Inflammatory macrophage treated with lipopolysaccharide for 4 hours (primary cell): Measurements from ENCODE around the gene MTCH1.
A peak's percentile ranks its signal among the peaks of the same experiment; 100 is the strongest.

Experiments used
- DNase-seq: peaks from one replicate; pipeline ENCODE4 v3.0.0-alpha.2; 2020

MTCH1 gene, protein sequence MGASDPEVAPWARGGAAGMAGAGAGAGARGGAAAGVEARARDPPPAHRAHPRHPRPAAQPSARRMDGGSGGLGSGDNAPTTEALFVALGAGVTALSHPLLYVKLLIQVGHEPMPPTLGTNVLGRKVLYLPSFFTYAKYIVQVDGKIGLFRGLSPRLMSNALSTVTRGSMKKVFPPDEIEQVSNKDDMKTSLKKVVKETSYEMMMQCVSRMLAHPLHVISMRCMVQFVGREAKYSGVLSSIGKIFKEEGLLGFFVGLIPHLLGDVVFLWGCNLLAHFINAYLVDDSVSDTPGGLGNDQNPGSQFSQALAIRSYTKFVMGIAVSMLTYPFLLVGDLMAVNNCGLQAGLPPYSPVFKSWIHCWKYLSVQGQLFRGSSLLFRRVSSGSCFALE

DNA sequence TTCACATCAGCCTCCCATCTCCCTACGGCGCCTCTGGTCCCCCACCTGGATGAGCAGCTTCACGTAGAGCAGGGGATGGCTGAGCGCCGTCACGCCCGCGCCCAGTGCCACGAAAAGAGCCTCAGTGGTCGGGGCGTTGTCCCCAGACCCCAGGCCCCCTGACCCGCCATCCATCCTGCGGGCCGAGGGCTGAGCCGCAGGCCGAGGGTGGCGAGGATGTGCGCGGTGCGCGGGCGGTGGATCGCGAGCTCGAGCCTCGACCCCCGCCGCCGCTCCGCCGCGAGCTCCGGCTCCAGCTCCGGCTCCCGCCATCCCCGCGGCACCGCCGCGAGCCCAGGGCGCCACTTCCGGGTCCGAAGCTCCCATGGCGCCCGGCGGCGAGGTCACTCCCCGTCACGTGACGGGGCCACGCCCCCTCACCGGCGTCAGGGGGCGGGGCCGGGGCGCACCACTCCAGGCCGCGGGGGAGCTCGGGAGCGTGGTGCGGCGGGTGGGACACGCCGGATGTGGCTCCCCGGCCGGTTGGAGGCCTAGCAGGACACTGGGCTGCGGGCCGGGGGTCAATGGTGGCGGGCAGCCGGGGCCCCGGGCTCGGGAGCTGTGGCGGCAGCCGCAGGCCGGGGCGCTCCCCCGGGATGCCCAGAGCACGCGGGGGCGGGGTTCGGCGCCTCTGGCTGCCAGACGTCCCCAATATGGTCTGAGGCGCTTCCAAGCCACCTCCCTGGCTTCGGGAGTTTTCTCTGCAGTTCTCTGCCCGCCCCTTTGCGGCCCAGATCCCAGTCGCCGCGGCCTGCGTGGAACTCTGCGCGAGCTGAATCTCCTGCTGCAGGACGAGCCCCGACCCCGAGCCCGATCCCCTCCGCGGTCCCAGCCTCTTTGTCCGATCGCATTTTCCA is at the start of gene MTCH1:
Gene MTCH1, minus strand, starts transcription at position 389 of the 896 bp plus-strand sequence. Its CDS starts 23 bp downstream, at position 366.
- peak; percentile 88 for DNase-seq

DNA sequence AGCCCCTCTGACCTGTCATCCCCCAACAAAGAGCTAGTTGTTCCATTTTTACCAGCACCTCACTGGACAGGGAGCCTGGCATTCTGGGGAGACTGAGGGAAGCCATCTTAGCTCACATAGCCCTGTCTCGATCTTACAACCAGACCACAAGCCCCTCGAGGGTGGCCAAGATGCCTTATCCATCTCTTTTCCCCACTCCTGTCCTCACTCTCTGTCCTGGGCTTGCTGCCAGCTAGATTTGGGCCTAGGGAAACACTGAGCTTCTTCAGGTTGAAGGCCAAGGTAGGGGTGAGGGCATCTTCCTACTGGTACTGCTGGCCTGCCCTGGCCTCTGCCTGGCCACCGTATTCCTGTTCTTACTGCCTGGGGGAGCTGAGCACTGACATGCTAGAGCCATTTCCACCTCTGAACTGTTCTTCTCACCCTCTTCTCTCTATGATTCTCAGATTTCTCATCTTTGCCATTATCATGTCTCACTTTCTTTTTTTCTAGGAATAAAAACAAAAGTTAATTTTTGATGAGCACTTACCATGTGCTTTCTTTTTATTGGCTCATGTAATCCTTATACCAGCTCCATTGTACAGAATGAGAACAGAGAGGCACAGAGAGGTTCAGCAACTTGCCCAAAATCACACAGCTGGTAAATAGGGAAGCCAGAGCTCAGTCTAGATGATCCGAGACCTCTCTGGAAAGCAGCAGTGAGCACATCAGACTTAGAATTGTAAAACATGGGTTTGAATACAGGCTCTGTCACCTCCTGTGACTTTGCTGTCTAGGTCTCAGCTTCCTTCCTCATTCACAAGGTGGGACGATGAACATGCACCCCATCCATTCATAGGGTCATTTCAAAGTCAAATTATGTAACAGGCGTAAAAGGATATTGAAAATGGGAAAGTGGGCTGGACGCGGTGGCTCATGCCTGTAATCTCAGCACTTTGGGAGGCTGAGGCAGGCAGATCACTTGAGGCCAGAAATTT is 48.1 kb upstream of the MTCH1 start:
- DNase-seq: peak; percentile 81

GRCh38 chr6:37033255-37033654 is 47.3 kb upstream of the MTCH1 start:
- DNase-seq: peak; percentile 98

DNA sequence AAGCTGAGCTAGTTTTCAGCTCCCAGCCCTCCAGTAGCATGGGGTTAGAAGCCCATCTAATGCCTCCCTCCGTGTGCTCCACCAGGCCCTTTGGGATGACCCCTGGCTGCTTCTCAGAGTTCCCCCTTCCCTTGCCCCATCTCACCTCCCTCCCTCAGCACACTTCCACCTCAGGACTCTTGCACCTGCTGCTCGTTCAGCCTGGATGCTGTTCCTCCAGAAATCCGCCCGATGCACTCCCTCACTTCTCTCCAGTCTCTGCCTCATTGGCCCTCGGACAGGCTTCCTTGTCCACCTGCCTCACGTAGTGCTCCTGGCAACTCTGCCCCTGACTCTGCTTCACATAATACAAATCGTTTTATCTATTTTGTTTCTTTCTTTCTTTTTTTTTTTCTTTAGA is 46.2 kb upstream of the MTCH1 start:
- DNase-seq: no peak

- DNase-seq: no peak
Observed at GRCh38 chr6:37030599-37030998, 44.6 kb upstream of the MTCH1 start.

DNA sequence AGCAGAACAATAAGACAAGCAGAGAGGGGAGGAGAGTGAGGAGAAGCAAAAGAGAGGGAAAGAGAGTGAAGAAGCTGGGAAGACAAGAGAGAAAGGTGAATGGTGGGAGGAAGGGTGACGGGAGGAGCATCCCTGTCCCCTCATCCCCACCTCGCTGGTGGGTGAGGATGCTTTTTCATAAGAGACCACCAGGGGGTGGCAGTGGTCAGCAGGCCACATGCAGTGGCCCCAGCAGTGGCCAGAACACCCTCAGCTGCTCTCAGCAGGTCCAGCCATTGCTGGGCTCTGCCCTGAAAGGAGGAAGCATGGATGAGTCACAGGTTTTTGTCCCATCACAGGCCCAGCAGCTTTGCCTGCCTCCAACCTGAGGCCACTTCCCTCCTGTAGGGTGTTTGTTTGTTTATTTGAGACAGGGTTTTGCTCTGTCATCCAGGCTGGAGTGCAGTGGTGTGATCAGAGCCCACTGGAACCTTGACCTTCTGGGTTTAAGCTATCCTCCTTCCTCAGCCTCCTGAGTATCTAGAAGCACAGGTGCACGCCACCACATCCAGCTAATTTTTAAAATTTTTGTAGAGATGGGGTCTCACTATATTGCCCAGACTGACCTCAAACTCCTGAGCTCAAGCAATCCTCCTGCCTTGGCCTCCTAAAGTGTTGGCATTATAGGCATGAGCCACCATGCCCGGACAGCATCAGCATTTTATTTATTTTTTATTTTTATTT is 43.4 kb upstream of the MTCH1 start:
- DNase-seq: peak; percentile 99

- no peak for DNase-seq
Observed at GRCh38 chr6:37027811-37028469, 41.9 kb upstream of the MTCH1 start.

GRCh38 chr6:37027036-37027720 is 41.2 kb upstream of the MTCH1 start:
- no peak for DNase-seq

DNA sequence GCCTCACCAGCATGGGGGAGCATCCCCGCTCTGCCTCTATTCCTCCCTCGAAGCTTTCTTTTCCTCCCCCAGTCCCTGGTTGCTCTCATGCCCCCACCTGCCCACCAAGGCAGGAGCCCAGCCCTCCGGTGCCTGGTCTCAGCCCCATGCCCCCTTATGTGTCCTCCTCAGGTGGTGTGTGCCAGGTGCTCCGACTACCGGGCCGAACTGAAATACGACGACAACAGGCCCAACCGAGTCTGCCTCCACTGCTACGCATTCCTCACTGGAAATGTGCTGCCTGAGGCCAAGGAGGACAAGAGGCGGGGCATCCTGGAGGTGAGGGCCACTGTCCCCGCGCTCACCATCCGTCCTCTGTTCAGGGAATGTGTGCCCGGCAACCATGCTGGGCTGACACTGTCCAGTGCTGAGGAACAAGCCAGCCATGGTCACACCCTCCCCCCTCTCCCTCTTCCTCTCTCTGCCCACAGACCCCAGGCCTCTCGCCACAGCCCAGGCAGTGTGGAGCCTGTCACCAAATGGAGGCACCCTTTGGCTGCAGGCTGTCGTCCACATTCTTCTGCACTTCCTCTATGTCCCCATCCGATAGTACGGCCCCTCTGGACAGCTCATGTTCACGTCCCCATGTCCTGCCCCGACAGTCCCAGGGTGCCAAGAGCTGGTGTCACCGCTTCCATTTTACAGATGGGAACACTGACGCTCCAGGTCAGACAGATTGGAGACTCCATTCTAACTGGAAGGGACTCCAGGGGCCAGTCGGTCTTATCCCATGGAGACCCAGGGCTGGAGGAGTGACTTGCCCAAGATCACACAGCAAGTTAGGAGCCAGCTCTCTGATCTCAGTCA is 39.8 kb upstream of the MTCH1 start:
- DNase-seq: no peak

DNA sequence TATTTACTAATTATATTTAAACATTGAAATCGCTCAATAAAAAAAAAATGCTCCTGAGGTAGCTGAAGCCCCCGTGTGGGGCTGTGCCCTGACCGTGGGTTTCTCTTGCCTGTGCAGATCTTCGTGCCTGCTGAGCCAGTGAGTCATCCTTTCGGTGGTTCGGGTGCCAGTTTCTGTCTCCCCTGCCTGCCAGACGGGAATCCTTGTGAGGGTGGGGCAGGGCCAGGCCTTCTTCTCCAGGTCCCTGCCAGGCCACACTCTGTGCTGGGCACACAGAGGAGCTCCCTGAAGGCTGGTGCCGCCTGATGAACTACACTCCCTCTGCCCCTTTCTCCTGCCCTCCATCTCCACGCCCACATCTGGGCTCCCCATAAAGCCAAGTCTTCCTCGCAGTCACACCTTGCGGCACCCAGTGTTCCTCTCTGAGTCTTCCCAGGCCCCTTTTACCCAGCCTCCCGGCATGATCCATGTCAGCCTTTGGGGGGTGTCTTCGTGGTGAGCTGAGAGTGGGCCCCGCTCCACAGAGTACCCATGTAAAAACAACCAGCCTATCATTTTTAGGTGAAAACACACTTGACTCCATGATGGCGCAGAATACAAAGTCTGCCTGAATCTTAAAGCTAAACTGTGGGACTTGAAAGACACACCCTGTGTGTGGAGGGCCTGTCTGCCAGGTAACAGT is 38.8 kb upstream of the MTCH1 start:
- DNase-seq: no peak

GRCh38 chr6:37022135-37022863 is 36.3 kb upstream of the MTCH1 start:
- no peak for DNase-seq

DNA sequence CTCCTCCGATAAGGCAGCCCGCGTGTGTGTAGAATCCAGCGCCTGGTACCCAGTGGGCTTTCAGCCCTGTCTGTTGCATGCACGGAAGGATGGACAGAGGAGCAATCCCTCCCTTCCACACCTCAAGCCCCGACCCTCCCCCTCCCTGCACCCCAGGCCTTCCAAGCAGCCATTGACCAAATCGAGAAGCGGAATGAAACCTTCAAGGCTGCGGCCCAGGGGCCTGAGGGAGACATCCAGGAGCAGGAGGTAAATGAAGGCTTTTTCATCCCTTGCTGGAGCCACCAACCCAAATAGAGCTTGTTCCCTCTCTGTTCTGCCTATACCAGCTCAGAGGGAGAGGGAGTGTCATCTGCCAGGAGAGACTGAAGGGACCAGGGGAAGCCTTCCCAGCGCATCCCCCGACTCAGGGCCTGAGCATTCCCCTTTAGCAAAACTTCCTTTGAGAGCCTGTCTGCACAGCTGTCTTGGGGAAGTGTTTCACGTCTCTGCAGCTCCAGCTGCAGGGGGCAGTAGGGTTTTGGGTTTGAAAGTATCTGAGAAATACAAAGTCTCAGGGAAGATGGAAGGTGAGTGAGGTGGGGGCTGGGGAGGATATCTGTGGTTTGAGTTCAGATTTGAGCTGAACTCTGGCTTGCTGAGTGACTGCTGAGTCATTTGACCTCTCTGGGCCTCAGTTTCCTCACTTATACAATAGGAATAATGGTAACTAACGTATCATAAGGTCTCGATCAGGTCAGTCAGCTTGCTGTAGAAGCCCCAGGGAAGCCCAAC is 35.5 kb upstream of the MTCH1 start:
- no peak for DNase-seq

DNA sequence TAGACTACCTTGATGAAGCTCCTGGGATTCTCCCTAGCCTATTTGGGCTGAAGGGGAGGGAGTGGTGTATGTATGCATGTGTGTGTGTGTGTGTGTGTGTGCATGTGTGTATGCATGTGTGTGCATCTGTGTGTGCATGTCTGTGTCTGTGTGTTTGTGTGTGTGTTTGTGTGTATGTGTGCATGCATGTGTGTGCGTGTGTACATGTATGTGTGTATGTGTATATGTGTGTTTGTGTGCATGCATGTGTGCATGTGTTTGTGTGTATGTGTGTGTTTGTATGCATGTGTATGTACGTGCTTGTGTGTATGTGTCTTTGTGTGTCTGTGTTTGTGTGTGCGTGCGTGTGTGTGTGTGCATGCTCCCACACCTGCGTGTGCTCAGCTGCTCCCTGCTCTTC is 34.8 kb upstream of the MTCH1 start:
- no peak for DNase-seq

DNA sequence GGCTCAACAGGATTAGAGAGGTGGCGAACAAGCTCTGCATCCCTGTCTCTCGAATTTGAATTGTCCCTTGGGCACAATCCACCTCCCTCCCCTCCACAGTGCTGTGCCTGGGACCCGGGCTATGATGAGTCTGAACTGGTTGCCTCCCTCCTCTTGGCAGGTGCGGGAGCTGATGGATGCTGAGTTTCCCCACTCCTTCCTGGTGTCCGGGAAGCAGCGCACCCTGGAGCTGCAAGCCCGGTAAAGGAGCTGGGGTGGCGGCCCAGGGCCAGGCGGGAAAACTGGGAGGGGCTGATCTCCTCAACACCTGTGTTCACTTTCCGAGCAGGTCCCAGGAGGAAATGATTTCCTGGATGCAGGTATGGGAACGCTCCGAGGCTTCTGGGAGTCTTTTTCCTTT is 34.4 kb upstream of the MTCH1 start:
- DNase-seq: no peak

GRCh38 chr6:37019065-37019450 is 33.1 kb upstream of the MTCH1 start:
- DNase-seq: no peak

- peak; percentile 86 for DNase-seq
Observed at GRCh38 chr6:37018198-37019064, 32.4 kb upstream of the MTCH1 start.
